ENCODE measurements around the gene PCSK5.

DNA sequence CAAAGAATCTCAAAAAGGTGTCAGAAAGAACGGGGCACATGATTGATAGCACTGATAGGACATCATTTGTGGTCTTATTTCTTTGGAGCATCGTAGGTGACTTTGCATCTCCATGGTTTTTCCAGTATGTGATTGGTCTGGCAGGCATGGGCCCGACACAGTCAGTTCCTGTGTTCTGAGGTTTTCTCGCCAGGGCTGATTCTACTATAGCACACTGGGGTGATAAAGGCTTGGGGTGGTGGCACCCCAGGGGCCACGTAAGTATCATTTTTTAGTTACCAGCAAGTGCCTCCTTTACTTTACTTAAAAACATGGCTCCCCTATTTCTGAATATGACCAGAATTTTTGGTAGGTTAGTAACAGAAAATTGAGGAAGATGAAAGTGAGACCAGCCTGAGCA, 301.0 kb downstream of the PCSK5 start:
- TF ChIP-seq MYC (IDR thresholded peaks at IDR 0.05; ENCODE audit: low read depth, low read length) = no peak
- TF ChIP-seq, protein P1, sequence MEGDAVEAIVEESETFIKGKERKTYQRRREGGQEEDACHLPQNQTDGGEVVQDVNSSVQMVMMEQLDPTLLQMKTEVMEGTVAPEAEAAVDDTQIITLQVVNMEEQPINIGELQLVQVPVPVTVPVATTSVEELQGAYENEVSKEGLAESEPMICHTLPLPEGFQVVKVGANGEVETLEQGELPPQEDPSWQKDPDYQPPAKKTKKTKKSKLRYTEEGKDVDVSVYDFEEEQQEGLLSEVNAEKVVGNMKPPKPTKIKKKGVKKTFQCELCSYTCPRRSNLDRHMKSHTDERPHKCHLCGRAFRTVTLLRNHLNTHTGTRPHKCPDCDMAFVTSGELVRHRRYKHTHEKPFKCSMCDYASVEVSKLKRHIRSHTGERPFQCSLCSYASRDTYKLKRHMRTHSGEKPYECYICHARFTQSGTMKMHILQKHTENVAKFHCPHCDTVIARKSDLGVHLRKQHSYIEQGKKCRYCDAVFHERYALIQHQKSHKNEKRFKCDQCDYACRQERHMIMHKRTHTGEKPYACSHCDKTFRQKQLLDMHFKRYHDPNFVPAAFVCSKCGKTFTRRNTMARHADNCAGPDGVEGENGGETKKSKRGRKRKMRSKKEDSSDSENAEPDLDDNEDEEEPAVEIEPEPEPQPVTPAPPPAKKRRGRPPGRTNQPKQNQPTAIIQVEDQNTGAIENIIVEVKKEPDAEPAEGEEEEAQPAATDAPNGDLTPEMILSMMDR (IDR thresholded peaks at IDR 0.05; ENCODE audit: extremely low read depth in 1 of 2, insufficient read depth in 1 of 2, low read depth in 1 of 2, low read length in 2 of 2) = no peak
- no peak for TF ChIP-seq POLR2A (IDR thresholded peaks at IDR 0.05; ENCODE audit: low read depth, low read length)
- TF ChIP-seq JUN (IDR thresholded peaks at IDR 0.05; ENCODE audit: borderline replicate concordance, insufficient read depth, insufficient read length, low read depth) = no peak
- no peak for TF ChIP-seq POLR2AphosphoS5 (IDR thresholded peaks at IDR 0.05; ENCODE audit: insufficient read depth, low read depth, low read length)
- TF ChIP-seq FOS (IDR thresholded peaks at IDR 0.05; ENCODE audit: borderline replicate concordance, insufficient read depth, low read length) = no peak
- TF ChIP-seq EZH2 (IDR thresholded peaks at IDR 0.05; ENCODE audit: borderline replicate concordance, low read depth, low read length, severe bottlenecking) = no peak
- TF ChIP-seq MAX (IDR thresholded peaks at IDR 0.05; ENCODE audit: insufficient read depth, insufficient read length) = no peak
- TF ChIP-seq GATA2 (IDR thresholded peaks at IDR 0.05; ENCODE audit: insufficient read depth, insufficient read length, low read depth, low read length) = no peak
